Dedifferentiated amniotic fluid mesenchymal stem cell (primary cell): ENCODE results near the gene HSPBP1.
"Not testable (repeated sequence)": the region's sequence is repeated elsewhere in the genome, so short reads cannot be mapped to it uniquely, and the experiment has no call there.

Experiments used
- DNase-seq: peaks from one replicate; pipeline ENCODE4 v3.0.0-alpha.2; 2016; ENCODE audit errors: extremely low spot score

HSPBP1 gene

DNA sequence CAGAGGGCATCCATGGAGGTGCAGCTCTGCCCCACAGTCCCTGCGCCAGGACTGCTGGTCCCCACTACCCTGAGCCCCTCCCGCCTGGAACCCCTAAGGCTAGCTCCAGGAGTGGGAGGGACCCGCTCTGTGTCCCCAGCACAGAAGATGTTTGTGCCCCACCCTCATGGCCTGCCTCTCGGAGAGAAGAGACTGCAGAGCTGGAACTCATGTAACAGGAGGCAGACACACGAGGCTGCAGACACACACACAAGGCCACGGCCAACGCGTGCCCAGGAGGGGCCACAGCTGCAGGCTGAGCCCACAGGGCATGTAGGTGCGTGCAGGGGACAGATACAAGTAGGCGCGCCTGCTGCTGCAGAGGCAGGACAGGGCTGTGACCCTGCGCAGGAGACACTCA is 40.9 kb downstream of the HSPBP1 start:
- no peak for DNase-seq

DNA sequence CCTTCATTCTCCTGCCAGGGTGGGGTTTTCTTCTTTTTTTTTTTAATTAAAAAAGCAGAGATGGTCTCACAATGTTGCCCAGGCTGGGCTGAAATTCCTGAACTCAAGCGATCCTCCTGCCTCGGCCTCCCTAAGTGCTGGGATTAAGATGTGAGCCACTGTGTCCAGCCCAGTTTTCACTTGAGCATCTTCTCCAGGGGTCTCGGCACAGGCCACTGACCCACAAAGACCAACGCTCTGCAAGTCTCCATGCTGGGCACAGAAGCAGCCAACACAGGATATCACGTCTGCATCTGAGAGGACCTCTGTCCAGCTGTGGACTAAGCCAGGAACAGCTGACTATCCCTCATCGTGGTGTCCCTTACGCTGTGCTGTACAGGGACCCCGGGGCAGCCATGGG is 41.9 kb downstream of the HSPBP1 start:
- no peak for DNase-seq

DNA sequence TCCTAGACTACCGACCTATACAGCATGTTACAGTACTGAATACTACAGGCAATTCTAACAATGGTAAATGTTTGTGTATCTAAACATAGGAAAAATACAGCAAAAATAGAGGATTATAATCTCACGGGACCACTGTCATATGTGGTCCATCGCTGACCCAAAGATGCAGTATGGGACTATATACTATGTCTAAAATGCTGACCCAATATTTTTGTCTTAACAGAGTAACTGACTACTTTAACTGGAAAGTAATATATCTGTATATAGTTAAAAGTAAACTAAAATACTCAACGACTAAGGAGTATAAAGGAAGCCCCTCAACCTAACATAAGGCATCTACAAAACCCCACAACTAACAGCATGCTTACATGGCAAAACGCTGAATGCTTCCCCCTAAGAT is 46.9 kb downstream of the HSPBP1 start:
- DNase-seq, result no peak

- DNase-seq, result no peak
Observed at GRCh38 chr19:55232286-55232602, 47.7 kb downstream of the HSPBP1 start.

GRCh38 chr19:55231391-55232285 is 48.3 kb downstream of the HSPBP1 start:
- no peak for DNase-seq

DNA sequence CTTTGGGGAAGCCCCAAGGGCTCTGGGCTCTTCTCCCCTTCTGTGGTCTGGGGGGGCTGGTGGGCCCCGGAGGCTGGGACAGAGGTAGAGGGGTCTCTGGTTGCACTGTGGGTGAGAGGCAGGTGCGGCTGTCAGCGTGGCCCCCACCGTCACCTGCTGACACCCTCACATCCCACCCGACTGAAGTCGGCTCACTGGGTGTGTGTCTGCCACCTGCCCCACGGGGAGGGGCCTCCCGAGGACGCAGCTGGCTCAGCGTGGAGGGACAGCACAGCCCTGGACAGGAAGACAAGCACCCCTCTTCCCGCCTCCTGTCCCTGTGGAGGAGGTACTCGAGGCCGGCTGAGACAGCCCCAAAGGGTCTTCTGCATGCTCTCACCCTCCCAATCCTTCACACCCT is 49.1 kb downstream of the HSPBP1 start:
- no peak for DNase-seq

DNA sequence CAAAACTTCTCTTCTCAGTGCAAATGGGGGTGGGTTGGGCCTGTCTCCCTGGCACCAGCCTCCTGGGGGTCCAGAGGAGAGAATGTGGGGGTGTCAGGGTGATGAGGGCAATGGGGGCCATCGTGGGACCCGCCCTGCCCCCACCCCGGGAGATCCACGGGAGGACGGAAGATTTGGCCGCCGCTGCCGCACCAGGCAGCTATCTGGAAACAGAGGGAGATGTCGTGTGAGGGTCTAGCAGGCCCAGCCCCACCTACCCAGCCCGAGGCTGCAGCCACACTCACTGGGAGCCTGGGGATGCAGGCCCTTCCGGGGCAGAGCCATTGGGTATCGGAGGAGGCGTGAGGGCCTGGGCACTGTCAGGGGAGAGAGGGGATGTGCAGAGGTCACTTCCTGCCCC is 49.6 kb downstream of the HSPBP1 start:
- DNase-seq, result no peak

DNA sequence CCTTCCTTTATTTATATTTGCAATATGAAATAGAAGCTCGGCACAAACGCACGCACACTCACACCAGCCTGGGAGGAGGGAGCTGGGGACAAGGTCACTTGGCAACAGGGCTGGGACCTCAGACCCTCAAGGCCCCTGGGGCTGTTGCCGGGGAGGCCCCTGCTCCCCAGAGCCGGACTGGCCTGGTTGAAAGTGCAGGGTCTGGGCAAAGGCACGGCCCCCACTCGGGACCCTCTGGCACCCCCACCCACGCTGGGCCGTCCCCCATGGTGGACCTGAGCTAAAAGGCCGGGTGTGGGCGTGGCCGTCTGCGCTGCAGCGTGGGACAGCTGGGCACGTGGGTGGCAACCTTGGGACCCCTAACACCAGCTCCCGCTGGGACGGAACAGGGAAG is 50.1 kb downstream of the HSPBP1 start:
- no peak for DNase-seq

DNA sequence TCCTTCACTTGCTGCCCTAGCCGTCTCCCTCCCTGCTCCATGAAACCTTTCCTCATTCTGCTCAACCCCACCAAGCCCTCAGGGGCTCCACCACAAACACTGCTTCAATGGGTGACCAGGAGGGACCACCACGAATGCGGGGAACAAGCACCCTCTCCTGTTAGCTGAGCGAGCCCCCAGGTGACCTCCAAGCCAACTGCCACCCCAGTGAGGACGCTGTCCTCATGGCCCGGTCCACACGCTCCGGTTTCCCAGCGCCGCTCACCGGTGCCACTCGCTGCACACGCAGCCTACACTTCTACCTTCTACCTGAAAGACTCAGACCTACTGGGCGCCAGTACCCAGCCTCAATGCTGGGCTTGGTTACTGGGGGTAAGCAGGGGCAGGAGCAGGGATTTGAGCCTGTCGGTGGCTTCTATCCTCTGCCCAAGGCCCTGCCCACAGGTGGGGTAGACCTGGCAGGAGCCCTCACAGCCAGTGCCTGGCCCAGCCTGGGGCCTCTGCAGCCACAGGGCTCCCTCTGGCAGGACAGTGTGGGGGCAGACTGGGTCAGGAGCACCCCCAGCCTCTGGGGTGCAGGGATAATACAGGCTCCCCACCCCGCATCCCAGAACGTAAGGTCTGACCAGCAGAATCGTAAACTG is 50.6 kb downstream of the HSPBP1 start:
- no peak for DNase-seq

- DNase-seq, result no peak
Observed at GRCh38 chr19:55228403-55229031, 51.4 kb downstream of the HSPBP1 start, which contains the start of gene TMEM86B. Gene TMEM86B (minus strand): TSS chr19:55228763. CDS start chr19:55228741, 22 bp downstream.

GRCh38 chr19:55228015-55228391 is 51.9 kb downstream of the HSPBP1 start:
- DNase-seq, result no peak

DNA sequence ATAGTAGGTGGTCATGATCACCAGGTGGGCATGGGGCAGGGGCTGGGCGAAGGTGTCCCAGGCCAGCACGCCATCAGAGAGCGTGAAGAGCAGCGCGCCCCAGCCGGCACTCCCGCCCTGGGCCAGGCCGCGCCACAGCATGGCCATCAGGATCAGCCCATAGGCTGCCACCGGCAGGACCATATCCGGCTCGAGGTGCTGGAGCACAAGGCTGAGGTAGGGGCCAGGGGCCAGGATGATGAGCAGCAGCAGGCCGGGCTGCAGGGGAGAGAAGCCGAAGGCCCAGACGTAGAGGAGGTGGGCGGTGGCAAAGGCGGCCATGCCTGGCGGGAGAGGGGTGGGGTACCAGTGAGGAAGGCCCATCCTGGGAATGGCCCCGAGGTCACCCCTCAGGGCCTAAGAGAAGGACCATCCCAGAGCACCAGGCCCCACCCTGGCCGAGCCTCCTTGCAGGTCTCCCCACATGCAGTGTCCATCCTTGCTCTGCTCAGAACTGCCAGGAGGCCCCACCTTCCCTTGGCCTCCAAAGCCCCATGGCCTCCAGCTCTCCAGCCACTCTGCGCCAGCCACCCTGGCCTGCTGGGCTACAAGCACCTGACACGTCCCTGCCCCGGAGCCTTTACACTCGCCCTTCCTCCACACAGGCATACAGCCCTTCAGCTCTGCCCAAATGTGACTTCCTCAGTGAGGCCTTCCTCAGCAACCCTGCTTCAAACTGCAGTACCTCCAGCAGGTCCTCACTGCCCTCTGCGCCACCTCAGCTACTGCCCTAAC is 52.5 kb downstream of the HSPBP1 start:
- DNase-seq, result no peak

GRCh38 chr19:55226788-55227187 is 53.1 kb downstream of the HSPBP1 start:
- no peak for DNase-seq

- no peak for DNase-seq
Observed at GRCh38 chr19:55226273-55226672, 53.6 kb downstream of the HSPBP1 start.

DNA sequence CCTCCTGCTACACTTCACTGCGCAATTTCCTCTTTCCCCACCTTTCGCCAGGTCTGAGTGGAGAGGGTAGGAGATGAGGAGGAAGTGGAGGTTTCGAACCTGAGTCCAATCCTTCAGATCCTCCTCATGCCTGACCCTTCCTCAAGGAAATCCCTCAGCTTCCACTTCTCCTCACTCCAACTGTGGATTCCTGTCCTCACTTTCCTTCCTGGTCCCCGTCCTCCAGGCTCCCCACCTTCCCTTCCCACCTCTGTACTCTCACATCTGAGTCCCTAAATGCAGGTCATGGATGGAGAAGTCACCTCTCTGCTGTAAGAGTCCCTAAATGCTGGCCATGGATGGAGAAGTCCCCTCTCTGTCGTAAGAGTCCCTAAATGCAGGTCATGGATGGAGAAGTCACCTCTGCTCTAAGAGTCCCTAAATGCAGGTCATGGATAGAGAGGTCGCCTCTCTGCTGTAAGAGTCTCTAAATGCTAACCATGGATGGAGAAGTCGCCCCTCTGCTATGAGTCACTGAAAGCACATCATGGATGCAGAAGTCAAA is 54.4 kb downstream of the HSPBP1 start:
- DNase-seq, result no peak

- DNase-seq, result not testable (repeated sequence)
Observed at GRCh38 chr19:55224679-55225414, 55.1 kb downstream of the HSPBP1 start.

GRCh38 chr19:55224038-55224665 is 55.8 kb downstream of the HSPBP1 start:
- DNase-seq, result no peak

GRCh38 chr19:55223291-55224037 is 56.4 kb downstream of the HSPBP1 start:
- no peak for DNase-seq

GRCh38 chr19:55220525-55220924 is 59.4 kb downstream of the HSPBP1 start:
- DNase-seq, result no peak
